ENCODE data around the gene TNRC6A.

Gene TNRC6A

GRCh38 chr16:24721830-24722238 lies 7.6 kb upstream of the TNRC6A start:
- H3K4me3 ChIP-seq (ENCODE audit: insufficient read depth, low read depth, low read length, poor library complexity, severe bottlenecking): no peak overlapping the region
- H3K9me3 ChIP-seq (ENCODE audit: control insufficient read depth, low read length): no peaks in the 10 kb centered on the region
- no peaks in the 10 kb centered on the region for H3K4me1 ChIP-seq (ENCODE audit: control insufficient read depth, insufficient read depth, low read length, poor library complexity, severe bottlenecking)
- no peaks in the 10 kb centered on the region for H3K36me3 ChIP-seq (ENCODE audit: control insufficient read depth, insufficient read depth, low read length)
- no peaks in the 10 kb centered on the region for H3K27me3 ChIP-seq (replicated peaks; ENCODE audit: control insufficient read depth, insufficient read depth, low read length, poor library complexity, severe bottlenecking)
- no peak overlapping the region for H3K27ac ChIP-seq (ENCODE audit: insufficient read depth, low read length, poor library complexity, severe bottlenecking)
- peak in 2 of 3 donors; percentile 9 to 12 for DNase-seq

- H3K36me3 ChIP-seq (ENCODE audit: control insufficient read depth, insufficient read depth, low read length): no peaks in the 10 kb centered on the region
- no peaks in the 10 kb centered on the region for H3K27me3 ChIP-seq (replicated peaks; ENCODE audit: control insufficient read depth, insufficient read depth, low read length, poor library complexity, severe bottlenecking)
- DNase-seq: no peak
- H3K4me3 ChIP-seq (ENCODE audit: insufficient read depth, low read depth, low read length, poor library complexity, severe bottlenecking): no peak overlapping the region
- H3K27ac ChIP-seq (ENCODE audit: insufficient read depth, low read length, poor library complexity, severe bottlenecking): no peak overlapping the region
- no peaks in the 10 kb centered on the region for H3K9me3 ChIP-seq (ENCODE audit: control insufficient read depth, low read length)
- H3K4me1 ChIP-seq (ENCODE audit: control insufficient read depth, insufficient read depth, low read length, poor library complexity, severe bottlenecking): no peaks in the 10 kb centered on the region
Measured at GRCh38 chr16:24723663-24724062, 5.8 kb upstream of the TNRC6A start.

- H3K27ac ChIP-seq (ENCODE audit: insufficient read depth, low read length, poor library complexity, severe bottlenecking): no peak overlapping the region
- DNase-seq: no peak
- H3K9me3 ChIP-seq (ENCODE audit: control insufficient read depth, low read length): no peaks in the 10 kb centered on the region
- H3K27me3 ChIP-seq (replicated peaks; ENCODE audit: control insufficient read depth, insufficient read depth, low read length, poor library complexity, severe bottlenecking): no peaks in the 10 kb centered on the region
- peaks cover 5% of the 10 kb centered on the region for H3K4me1 ChIP-seq (ENCODE audit: control insufficient read depth, insufficient read depth, low read length, poor library complexity, severe bottlenecking)
- no peaks in the 10 kb centered on the region for H3K36me3 ChIP-seq (ENCODE audit: control insufficient read depth, insufficient read depth, low read length)
- no peak overlapping the region for H3K4me3 ChIP-seq (ENCODE audit: insufficient read depth, low read depth, low read length, poor library complexity, severe bottlenecking)
Measured at GRCh38 chr16:24728011-24728410, 1.4 kb upstream of the TNRC6A start.

GRCh38 chr16:24728891-24729242 lies 584 bp upstream of the TNRC6A start:
- Histone ChIP-seq H3K9me3 (ENCODE audit: control insufficient read depth, low read length) (no peaks in the 10 kb centered on the region), H3K36me3 (ENCODE audit: control insufficient read depth, insufficient read depth, low read length) (peaks cover 4% of the 10 kb centered on the region), H3K4me1 (ENCODE audit: control insufficient read depth, insufficient read depth, low read length, poor library complexity, severe bottlenecking) (peaks cover 5% of the 10 kb centered on the region), H3K4me3 (ENCODE audit: insufficient read depth, low read depth, low read length, poor library complexity, severe bottlenecking) (peak overlapping the region; percentile 95), H3K27ac (ENCODE audit: insufficient read depth, low read length, poor library complexity, severe bottlenecking) (peak overlapping the region; percentile 97), H3K27me3 (replicated peaks; ENCODE audit: control insufficient read depth, insufficient read depth, low read length, poor library complexity, severe bottlenecking) (no peaks in the 10 kb centered on the region)
- no peak for DNase-seq

GRCh38 chr16:24729951-24730815 lies 732 bp downstream of the TNRC6A start:
- Histone ChIP-seq H3K36me3 (ENCODE audit: control insufficient read depth, insufficient read depth, low read length) (peaks cover 4% of the 10 kb centered on the region), H3K9me3 (ENCODE audit: control insufficient read depth, low read length) (no peaks in the 10 kb centered on the region), H3K27me3 (replicated peaks; ENCODE audit: control insufficient read depth, insufficient read depth, low read length, poor library complexity, severe bottlenecking) (no peaks in the 10 kb centered on the region), H3K4me1 (ENCODE audit: control insufficient read depth, insufficient read depth, low read length, poor library complexity, severe bottlenecking) (peaks cover 7% of the 10 kb centered on the region), H3K27ac (ENCODE audit: insufficient read depth, low read length, poor library complexity, severe bottlenecking) (peak overlapping the region; percentile 97), H3K4me3 (ENCODE audit: insufficient read depth, low read depth, low read length, poor library complexity, severe bottlenecking) (peak overlapping the region; percentile 95)
- peak in 2 of 3 donors; percentile 15 to 21 for DNase-seq

- no peaks in the 10 kb centered on the region for H3K27me3 ChIP-seq (replicated peaks; ENCODE audit: control insufficient read depth, insufficient read depth, low read length, poor library complexity, severe bottlenecking)
Measured at GRCh38 chr16:24730914-24731313, 1.5 kb downstream of the TNRC6A start.

GRCh38 chr16:24731722-24732419 lies 2.4 kb downstream of the TNRC6A start:
- DNase-seq: no peak
- peaks cover 15% of the 10 kb centered on the region for H3K4me1 ChIP-seq (ENCODE audit: control insufficient read depth, insufficient read depth, low read length, poor library complexity, severe bottlenecking)
- H3K27me3 ChIP-seq (replicated peaks; ENCODE audit: control insufficient read depth, insufficient read depth, low read length, poor library complexity, severe bottlenecking): no peaks in the 10 kb centered on the region
- peaks cover 4% of the 10 kb centered on the region for H3K36me3 ChIP-seq (ENCODE audit: control insufficient read depth, insufficient read depth, low read length)
- H3K4me3 ChIP-seq (ENCODE audit: insufficient read depth, low read depth, low read length, poor library complexity, severe bottlenecking): no peak overlapping the region
- H3K9me3 ChIP-seq (ENCODE audit: control insufficient read depth, low read length): no peaks in the 10 kb centered on the region
- no peak overlapping the region for H3K27ac ChIP-seq (ENCODE audit: insufficient read depth, low read length, poor library complexity, severe bottlenecking)

More at GRCh38 chr16:24730914-24731313, 1.5 kb downstream of the TNRC6A start:
- Histone ChIP-seq H3K9me3 (ENCODE audit: control insufficient read depth, low read length) (no peaks in the 10 kb centered on the region), H3K36me3 (ENCODE audit: control insufficient read depth, insufficient read depth, low read length) (peaks cover 4% of the 10 kb centered on the region), H3K4me3 (ENCODE audit: insufficient read depth, low read depth, low read length, poor library complexity, severe bottlenecking) (peak overlapping the region; percentile 95), H3K27ac (ENCODE audit: insufficient read depth, low read length, poor library complexity, severe bottlenecking) (no peak overlapping the region), H3K4me1 (ENCODE audit: control insufficient read depth, insufficient read depth, low read length, poor library complexity, severe bottlenecking) (peaks cover 12% of the 10 kb centered on the region)
- no peak for DNase-seq

GRCh38 chr16:24734382-24734781 lies 4.9 kb downstream of the TNRC6A start:
- Histone ChIP-seq H3K4me3 (ENCODE audit: insufficient read depth, low read depth, low read length, poor library complexity, severe bottlenecking) (no peak overlapping the region), H3K36me3 (ENCODE audit: control insufficient read depth, insufficient read depth, low read length) (peaks cover 4% of the 10 kb centered on the region), H3K27me3 (replicated peaks; ENCODE audit: control insufficient read depth, insufficient read depth, low read length, poor library complexity, severe bottlenecking) (no peaks in the 10 kb centered on the region), H3K9me3 (ENCODE audit: control insufficient read depth, low read length) (no peaks in the 10 kb centered on the region), H3K4me1 (ENCODE audit: control insufficient read depth, insufficient read depth, low read length, poor library complexity, severe bottlenecking) (peaks cover 21% of the 10 kb centered on the region), H3K27ac (ENCODE audit: insufficient read depth, low read length, poor library complexity, severe bottlenecking) (no peak overlapping the region)
- no peak for DNase-seq

GRCh38 chr16:24736758-24737157 lies 7.3 kb downstream of the TNRC6A start:
- Histone ChIP-seq H3K4me3 (ENCODE audit: insufficient read depth, low read depth, low read length, poor library complexity, severe bottlenecking) (no peak overlapping the region), H3K27ac (ENCODE audit: insufficient read depth, low read length, poor library complexity, severe bottlenecking) (no peak overlapping the region), H3K4me1 (ENCODE audit: control insufficient read depth, insufficient read depth, low read length, poor library complexity, severe bottlenecking) (peaks cover 16% of the 10 kb centered on the region)

GRCh38 chr16:24737391-24737871 lies 8.0 kb downstream of the TNRC6A start:
- peaks cover 4% of the 10 kb centered on the region for H3K36me3 ChIP-seq (ENCODE audit: control insufficient read depth, insufficient read depth, low read length)
- H3K9me3 ChIP-seq (ENCODE audit: control insufficient read depth, low read length): no peaks in the 10 kb centered on the region
- no peak overlapping the region for H3K4me3 ChIP-seq (ENCODE audit: insufficient read depth, low read depth, low read length, poor library complexity, severe bottlenecking)
- no peak for DNase-seq
- H3K27ac ChIP-seq (ENCODE audit: insufficient read depth, low read length, poor library complexity, severe bottlenecking): no peak overlapping the region
- peaks cover 16% of the 10 kb centered on the region for H3K4me1 ChIP-seq (ENCODE audit: control insufficient read depth, insufficient read depth, low read length, poor library complexity, severe bottlenecking)
- no peaks in the 10 kb centered on the region for H3K27me3 ChIP-seq (replicated peaks; ENCODE audit: control insufficient read depth, insufficient read depth, low read length, poor library complexity, severe bottlenecking)

More at GRCh38 chr16:24736758-24737157, 7.3 kb downstream of the TNRC6A start:
- no peak for DNase-seq
- Histone ChIP-seq H3K36me3 (ENCODE audit: control insufficient read depth, insufficient read depth, low read length) (peaks cover 4% of the 10 kb centered on the region), H3K27me3 (replicated peaks; ENCODE audit: control insufficient read depth, insufficient read depth, low read length, poor library complexity, severe bottlenecking) (no peaks in the 10 kb centered on the region), H3K9me3 (ENCODE audit: control insufficient read depth, low read length) (no peaks in the 10 kb centered on the region)
